Osteocyte (in vitro differentiated cells): ENCODE results near the gene PTPRJ. TPM values are rescaled to one million over a fixed set of nuclear protein-coding genes. Genes with fewer than 3 reads are reported as not detected.

ENCODE experiments used
- DNase-seq: peaks from one replicate; pipeline ENCODE4 v3.0.0; 2021; ENCODE audit warnings: mixed read lengths; ENCODE audit not compliant: unreplicated experiment; ENCODE audit errors: extremely low spot score
- H3K27ac Mint-ChIP-seq: one replicate; pipeline ENCODE4 v1.8.0; 2021; ENCODE audit warnings: mild to moderate bottlenecking, mixed read lengths; ENCODE audit not compliant: unreplicated experiment
- H3K27me3 Mint-ChIP-seq: one replicate; pipeline ENCODE4 v1.8.0; 2021; ENCODE audit warnings: mixed read lengths; ENCODE audit not compliant: unreplicated experiment
- H3K36me3 Mint-ChIP-seq: one replicate; pipeline ENCODE4 v1.8.0; 2021; ENCODE audit warnings: mixed read lengths; ENCODE audit not compliant: unreplicated experiment
- H3K4me1 Mint-ChIP-seq: one replicate; pipeline ENCODE4 v1.8.0; 2021; ENCODE audit warnings: mixed read lengths; ENCODE audit not compliant: unreplicated experiment
- H3K4me3 Mint-ChIP-seq: one replicate; pipeline ENCODE4 v1.8.0; 2021; ENCODE audit warnings: mild to moderate bottlenecking, moderate library complexity, mixed read lengths; ENCODE audit not compliant: unreplicated experiment
- H3K9me3 Mint-ChIP-seq: one replicate; pipeline ENCODE4 v1.8.0; 2021; ENCODE audit warnings: mixed read lengths; ENCODE audit not compliant: unreplicated experiment
- total RNA-seq: library from RNA; stranded (reverse); gene quantifications from 2 replicates; pipeline ENCODE4 v1.2.1, GENCODE V29; 2021
- TF ChIP-seq, protein P1 (sequence below): fragments of 200-600 bp; sonication (generic); IDR thresholded peaks from 2 replicates; pipeline ENCODE4 v1.5.0; 2021; ENCODE audit warnings: antibody characterized with exemption, mild to moderate bottlenecking, moderate library complexity

Gene PTPRJ
- total RNA-seq, 1 donor from 2014 or later = 16.6 TPM

DNA sequence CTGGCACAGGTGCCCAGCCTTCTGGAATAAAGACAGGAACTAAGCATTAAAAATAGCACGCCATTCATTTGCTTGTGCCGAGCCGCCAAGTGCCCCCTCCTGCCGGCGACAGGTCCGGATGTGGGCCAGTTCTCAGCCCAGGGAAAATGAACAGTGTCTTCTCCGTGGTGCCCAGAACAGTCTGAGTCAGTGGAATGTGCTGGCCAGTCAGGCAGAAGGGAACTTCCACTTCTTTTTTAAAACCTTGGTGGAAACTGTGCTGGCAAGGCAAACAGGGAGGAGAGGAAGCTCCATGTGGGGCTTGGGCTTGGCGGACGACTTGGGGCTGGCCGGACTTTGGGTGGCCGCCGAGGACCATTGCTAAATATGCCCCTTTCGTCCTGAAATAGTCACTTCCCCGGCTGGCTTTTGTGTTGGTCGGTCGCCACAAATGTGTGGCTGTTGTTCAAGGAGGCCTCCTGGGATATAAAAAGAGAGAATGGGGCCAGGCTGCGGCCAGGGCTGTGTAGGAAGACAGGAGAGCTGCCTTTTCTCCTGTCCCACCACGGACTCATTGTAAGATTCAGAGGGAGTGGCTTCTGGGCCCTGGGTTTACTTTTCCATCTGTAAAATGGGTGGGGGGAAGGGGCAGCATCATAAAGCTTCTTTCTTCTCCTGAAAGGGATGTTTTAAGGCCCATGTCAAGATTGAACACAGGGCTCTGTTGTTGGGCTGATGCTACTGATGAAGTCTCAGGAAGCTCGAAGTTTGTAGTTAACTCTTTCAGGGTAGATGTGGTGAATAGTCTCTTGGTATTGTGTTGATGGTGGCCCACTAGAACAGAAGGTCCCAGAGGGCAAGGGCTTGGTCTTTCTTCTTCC is 101.0 kb downstream of the PTPRJ start:
- DNase-seq = no peak
- H3K27ac Mint-ChIP-seq = peak overlapping the region; percentile 84
- H3K4me3 Mint-ChIP-seq = no peak overlapping the region
- no peaks in the 10 kb centered on the region for H3K36me3 Mint-ChIP-seq
- TF ChIP-seq, protein P1, sequence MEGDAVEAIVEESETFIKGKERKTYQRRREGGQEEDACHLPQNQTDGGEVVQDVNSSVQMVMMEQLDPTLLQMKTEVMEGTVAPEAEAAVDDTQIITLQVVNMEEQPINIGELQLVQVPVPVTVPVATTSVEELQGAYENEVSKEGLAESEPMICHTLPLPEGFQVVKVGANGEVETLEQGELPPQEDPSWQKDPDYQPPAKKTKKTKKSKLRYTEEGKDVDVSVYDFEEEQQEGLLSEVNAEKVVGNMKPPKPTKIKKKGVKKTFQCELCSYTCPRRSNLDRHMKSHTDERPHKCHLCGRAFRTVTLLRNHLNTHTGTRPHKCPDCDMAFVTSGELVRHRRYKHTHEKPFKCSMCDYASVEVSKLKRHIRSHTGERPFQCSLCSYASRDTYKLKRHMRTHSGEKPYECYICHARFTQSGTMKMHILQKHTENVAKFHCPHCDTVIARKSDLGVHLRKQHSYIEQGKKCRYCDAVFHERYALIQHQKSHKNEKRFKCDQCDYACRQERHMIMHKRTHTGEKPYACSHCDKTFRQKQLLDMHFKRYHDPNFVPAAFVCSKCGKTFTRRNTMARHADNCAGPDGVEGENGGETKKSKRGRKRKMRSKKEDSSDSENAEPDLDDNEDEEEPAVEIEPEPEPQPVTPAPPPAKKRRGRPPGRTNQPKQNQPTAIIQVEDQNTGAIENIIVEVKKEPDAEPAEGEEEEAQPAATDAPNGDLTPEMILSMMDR = no peak
- H3K4me1 Mint-ChIP-seq = peaks cover 18% of the 10 kb centered on the region
- H3K27me3 Mint-ChIP-seq = no peaks in the 10 kb centered on the region
- no peaks in the 10 kb centered on the region for H3K9me3 Mint-ChIP-seq

DNA sequence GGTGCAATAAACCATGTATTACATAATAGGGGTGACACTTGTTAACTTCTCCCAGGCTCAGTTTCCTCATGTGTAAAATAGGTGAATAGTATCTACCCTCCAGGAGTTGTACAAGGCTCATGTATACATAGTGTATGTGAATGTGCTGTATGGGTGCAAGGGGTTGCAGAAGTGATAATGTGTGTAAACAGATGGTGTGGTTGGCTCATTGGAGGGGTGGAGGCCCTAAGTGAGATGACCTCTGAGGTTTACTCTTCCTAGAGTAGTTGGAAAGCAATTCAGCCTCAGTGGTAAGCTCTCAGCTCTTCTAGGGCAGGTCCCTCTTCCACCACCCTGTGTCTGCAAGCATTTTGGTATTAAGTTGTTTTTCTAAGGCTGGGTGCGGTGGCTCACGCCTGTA is 102.4 kb downstream of the PTPRJ start:
- Mint-ChIP-seq H3K4me1 (peaks cover 22% of the 10 kb centered on the region), H3K27ac (no peak overlapping the region), H3K36me3 (no peaks in the 10 kb centered on the region), H3K4me3 (no peak overlapping the region), H3K9me3 (no peaks in the 10 kb centered on the region), H3K27me3 (no peaks in the 10 kb centered on the region)
- no peak for DNase-seq
- TF ChIP-seq, protein P1 = no peak

DNA sequence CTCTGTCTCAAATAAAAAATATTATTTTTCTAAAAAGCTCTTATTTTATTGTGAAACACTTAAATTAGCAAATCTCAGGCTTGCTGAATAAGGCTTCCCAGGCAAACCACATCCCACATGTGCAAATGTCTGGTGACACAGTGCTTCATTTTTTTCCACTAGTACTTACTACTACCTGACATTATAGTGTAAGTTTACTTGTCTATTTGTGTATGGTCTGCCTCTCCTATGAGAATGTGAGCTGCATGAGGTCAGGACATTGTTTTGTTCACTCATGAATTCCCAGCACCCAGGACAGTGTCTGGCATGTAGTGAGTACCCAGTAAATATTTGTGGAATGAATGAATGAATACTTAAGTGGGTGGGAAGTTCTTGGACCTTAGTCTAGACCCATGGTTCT is 103.1 kb downstream of the PTPRJ start:
- no peaks in the 10 kb centered on the region for H3K36me3 Mint-ChIP-seq
- H3K4me3 Mint-ChIP-seq = no peak overlapping the region
- no peaks in the 10 kb centered on the region for H3K27me3 Mint-ChIP-seq
- no peak overlapping the region for H3K27ac Mint-ChIP-seq
- H3K4me1 Mint-ChIP-seq = peaks cover 25% of the 10 kb centered on the region
- DNase-seq = no peak
- H3K9me3 Mint-ChIP-seq = no peaks in the 10 kb centered on the region
- TF ChIP-seq, protein P1 = no peak

DNA sequence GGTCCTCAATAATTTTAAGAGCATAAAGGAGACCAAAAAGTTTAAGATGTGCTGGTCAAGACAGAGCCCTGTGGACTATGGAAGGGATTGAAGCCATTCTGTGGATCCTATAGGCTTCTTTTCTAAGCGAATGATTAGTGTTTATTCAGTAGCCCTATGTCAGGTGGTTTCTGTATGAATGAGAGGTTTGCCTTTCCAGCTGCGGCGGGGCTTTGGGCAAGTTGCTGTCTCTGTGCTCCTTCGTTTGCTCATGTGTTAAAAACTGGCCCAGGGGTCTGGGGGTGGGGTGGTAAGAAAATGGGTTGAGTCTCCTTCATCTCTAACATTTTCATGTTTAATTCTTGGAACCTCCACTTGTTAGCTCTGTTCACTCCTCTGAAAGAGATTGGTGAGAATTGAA is 105.3 kb downstream of the PTPRJ start:
- Mint-ChIP-seq H3K27ac (no peak overlapping the region), H3K36me3 (no peaks in the 10 kb centered on the region), H3K4me1 (peaks cover 34% of the 10 kb centered on the region), H3K4me3 (no peak overlapping the region), H3K9me3 (no peaks in the 10 kb centered on the region), H3K27me3 (no peaks in the 10 kb centered on the region)
- DNase-seq = no peak
- TF ChIP-seq, protein P1 = no peak

DNA sequence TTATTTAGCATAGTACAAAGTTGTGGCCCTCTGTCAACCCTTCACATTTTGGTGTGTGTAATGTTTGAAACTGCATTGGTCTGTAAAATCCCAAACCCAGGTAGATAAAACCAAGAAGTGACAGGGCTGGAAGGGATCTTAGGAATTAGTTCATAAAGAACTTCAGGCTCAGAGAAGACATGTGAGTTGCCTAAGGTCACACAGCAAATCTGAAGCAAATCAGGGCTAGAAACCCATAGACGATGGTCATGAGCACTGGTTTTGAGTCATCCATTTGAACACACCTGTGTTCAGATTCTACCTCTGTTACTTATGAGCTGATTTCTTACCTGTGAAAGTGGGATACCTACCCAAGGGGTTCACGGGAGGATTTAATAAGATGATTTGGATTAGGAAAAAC is 107.1 kb downstream of the PTPRJ start:
- peaks cover 21% of the 10 kb centered on the region for H3K4me1 Mint-ChIP-seq
- no peak for DNase-seq
- no peak overlapping the region for H3K4me3 Mint-ChIP-seq
- H3K36me3 Mint-ChIP-seq = no peaks in the 10 kb centered on the region
- H3K27me3 Mint-ChIP-seq = no peaks in the 10 kb centered on the region
- no peak overlapping the region for H3K27ac Mint-ChIP-seq
- H3K9me3 Mint-ChIP-seq = no peaks in the 10 kb centered on the region
- TF ChIP-seq, protein P1 = no peak
